GM19452 (cell line): Measurements from ENCODE around the gene PET100.

Experiments used
- ATAC-seq: cut with Tn5 transposase; IDR thresholded peaks from one replicate; pipeline ENCODE4 v1.9.1; 2021; ENCODE audit not compliant: unreplicated experiment

PET100 gene, protein sequence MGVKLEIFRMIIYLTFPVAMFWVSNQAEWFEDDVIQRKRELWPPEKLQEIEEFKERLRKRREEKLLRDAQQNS

DNA sequence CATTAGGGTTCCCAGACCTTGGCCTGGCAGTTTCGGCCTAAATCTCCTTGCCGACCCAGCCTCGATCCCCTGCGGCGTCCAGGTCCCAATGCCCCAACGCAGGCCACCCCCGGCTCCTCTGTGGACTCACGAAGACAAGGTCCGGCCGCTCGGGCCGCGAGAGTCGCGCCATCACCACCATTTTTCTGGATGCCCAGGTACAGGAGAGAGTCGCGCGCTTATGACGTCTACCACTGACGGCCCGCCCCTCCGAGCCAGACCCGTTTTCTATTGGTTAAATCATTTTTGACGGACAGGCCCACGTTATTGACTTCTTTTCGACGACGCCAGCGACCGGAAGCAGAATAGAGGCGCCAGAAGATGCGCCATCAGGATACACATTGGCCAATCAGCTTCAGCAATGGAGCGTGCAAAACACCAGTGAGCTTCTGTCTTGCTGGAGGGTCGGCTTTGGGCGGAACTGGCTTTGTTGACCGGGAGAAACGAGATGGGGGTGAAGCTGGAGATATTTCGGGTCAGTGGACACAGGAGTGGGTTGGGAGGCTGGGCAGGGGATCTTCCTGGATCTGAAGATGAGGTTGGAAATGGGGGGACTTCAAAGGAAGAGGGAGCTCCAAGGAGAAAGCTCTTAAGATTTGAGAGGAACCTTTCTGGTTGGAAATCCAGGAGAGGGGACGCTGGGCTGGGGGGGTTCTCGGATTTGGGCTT, at the start of gene PET100, which contains the start of gene XAB2:
TSS of gene PET100 (plus strand) at position 447 of the 708 bp plus-strand sequence. CDS start at position 488, 41 bp downstream.
TSS of gene XAB2 (minus strand) at position 199 of the 708 bp plus-strand sequence. CDS start at position 181, 18 bp downstream.
- peak; percentile 84 for ATAC-seq

- ATAC-seq = no peak
Measured at GRCh38 chr19:7582446-7582845, 47.1 kb upstream of the PET100 start.

DNA sequence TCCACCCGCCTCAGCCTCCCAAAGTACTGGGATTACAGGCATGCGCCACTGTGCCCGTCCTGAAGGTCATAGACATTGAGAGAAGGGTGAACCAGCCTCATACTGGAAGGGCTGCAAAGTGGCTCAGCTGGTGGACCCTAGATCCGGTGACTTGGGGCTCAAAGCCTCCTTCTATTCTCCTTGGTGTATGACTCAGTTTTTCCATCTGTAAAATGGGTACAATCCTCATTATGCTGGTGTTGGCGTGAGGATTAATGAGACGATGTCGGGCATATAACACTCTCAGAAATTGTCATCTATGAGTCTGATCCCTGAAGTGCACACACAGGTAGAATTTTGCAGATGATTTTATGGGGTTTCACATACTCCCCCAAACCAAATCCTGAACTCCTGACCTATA, 39.8 kb upstream of the PET100 start:
- no peak for ATAC-seq

DNA sequence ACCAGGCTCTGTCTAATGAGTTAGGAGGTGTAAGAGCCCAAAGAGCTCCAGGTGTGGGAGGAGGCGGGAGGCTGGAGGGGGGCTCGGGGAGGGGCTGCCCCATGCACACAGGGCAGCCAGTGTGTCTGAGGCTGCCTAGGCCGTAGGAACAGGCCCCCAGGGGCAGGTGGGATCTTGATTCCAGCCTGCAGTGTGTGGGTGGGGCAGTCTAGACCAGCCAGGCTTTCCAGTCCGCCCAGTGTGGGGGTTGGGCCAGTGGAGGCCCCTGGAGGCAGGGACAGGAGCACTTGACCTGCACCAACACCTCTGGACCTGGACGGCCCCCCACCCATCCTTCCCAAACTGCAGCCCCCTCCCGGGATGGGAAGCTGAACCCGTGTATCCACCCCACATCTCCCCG, 39.3 kb upstream of the PET100 start:
- ATAC-seq = no peak

GRCh38 chr19:7595466-7596133, 34.0 kb upstream of the PET100 start, which contains the start of gene CAMSAP3:
Gene CAMSAP3, plus strand, starts transcription at chr19:7595863. Its CDS starts 140 bp downstream, at chr19:7596003.
- no peak for ATAC-seq

DNA sequence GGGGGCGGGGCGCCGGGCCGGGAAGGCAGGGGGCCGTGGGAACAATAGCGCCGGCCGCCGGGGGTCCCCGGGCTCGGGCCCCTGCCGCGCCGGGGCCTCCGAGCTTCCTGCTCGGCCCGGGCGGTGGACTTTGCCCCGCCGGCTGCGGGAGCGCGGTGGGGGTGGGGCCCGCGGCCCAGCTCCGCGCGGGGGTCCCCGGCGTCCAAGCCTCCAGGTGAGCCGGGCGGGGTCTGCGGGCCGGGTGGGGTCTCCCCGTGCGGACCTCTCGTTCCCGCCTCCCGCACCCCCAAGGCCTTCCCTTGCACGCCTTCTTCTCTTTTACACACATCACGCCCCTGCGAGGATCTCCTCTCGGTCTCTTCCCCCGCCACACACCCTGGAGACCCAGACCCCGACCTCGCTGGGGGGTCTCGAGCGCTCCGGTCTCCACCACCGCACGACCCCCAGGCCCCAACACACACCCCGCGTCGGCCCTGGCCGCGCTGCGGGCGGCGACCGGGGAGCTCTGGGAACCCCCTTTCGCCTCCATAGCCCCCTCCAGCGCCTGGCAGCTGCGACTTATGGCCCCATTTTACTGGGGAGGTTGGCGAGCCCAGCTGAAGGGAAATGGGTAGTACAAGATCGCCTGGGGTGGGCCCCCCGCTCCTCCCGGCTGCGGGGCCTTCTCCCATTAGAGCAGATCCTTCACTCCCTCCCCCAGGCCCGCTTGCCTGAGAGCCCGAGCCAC, 33.2 kb upstream of the PET100 start:
- no peak for ATAC-seq

GRCh38 chr19:7597689-7598088, 31.9 kb upstream of the PET100 start:
- no peak for ATAC-seq

DNA sequence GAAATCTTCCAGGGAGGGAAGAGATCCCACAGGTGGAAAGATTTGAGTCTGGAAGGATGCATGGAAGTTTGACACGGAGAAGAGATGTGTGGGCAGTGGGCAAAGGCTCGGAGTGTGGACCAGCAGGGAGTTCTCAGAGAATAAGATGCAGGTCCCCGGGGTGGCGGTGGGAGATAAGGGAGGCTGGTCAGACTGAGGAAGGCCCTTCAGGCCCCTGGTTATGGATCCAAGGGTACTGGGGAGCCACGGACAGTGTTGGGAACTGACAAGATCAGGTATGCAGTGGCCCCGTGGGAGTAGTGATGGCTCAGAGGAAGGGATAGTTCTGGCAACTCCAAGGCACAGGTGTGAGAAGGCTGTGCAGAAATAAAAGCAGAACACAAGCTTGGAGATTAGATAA, 31.4 kb upstream of the PET100 start:
- no peak for ATAC-seq

- ATAC-seq = no peak
Measured at GRCh38 chr19:7600721-7601120, 28.9 kb upstream of the PET100 start.

DNA sequence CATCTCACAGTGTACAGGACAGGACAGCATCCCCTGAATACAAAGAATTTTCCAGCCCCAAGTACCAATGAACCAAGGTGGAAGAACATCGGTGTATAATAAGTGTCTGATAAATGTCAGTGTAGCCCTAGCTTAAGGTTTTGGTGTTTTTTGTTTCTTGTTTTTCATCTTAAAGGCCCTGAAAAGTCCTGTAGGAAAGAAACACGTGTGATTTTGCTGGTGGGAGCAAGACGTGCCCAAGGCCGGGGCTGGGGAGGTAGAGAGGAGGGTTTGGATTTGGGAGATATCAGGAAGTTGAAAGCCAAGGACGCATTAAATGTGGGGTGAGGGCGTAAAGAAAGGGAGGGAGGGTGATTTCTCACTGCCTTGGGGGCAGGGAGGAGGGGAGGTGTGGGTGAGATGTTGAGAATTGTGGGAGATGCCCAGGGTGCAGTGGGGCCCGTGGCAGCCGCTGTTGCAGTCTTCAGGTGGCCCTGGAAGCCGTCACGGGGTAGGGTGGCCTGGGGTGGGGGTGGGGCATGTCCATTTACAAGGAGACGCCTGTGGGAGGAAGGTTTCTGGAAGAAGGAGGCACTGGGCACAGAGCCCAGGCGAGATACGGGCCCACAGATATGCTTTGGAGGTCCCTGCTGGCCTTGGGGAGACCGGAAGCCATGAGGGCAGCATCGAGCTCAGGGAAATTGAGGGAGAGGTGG, 27.2 kb upstream of the PET100 start:
- no peak for ATAC-seq

- ATAC-seq = no peak
Measured at GRCh38 chr19:7602935-7603497, 26.6 kb upstream of the PET100 start.

DNA sequence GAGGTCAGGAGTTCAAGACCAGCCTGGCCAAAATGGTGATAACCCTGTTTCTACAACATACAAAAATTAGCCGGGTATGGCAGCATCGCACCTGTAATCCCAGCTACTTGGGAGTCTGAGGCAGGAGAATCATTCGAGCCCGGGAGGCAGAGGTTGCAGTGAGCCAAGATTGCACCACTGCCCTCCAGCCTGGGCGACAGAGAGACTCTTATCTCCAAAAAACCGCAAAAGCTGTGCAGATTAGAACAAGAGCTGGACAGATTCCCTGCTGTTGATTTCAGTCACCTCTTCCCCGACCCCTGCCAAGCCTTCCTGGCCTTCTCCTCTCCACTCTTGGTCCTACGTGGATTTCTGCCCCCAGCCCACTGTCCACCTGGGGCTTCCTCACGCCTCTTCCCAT, 25.7 kb upstream of the PET100 start:
- no peak for ATAC-seq

DNA sequence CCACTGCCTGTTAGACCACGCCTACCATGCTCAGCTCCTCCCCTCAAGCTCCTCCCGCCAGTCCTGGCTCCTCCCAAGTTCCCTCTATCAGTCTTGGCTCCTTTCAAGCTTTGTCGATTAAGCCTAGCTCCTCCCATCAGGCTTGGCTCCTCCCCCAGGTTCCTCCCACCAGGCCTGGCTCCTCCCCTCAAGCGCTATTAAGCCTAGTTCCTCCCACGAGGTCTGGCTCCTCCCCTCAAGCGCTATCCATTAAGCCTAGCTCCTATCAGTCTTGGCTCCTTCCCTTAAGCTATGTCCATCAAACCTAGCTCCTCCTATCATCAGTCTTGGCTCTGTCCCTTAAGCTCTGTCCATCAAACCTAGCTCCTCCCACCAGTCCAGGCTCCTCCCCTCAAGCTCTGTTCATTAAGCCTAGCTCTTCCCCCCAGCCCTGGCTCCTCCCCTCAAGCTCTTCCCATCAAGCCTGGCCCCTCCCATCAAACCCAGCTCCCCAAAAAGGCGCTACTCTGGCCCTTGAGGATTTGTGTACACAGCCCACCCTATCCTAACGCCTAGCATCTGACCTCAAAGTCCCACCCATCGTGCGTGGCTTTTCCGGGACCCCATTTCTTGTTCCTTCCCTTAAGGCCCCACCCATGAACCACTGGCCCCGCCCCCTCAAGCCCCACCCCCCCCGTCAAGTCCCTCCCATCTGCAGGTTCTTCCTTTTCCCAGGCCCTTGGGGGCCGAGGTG, 23.9 kb upstream of the PET100 start:
- ATAC-seq = no peak

- no peak for ATAC-seq
Measured at GRCh38 chr19:7606289-7606688, 23.3 kb upstream of the PET100 start.

- ATAC-seq = no peak
Measured at GRCh38 chr19:7607212-7607873, 22.2 kb upstream of the PET100 start.

- ATAC-seq = no peak
Measured at GRCh38 chr19:7607874-7608560, 21.6 kb upstream of the PET100 start.

DNA sequence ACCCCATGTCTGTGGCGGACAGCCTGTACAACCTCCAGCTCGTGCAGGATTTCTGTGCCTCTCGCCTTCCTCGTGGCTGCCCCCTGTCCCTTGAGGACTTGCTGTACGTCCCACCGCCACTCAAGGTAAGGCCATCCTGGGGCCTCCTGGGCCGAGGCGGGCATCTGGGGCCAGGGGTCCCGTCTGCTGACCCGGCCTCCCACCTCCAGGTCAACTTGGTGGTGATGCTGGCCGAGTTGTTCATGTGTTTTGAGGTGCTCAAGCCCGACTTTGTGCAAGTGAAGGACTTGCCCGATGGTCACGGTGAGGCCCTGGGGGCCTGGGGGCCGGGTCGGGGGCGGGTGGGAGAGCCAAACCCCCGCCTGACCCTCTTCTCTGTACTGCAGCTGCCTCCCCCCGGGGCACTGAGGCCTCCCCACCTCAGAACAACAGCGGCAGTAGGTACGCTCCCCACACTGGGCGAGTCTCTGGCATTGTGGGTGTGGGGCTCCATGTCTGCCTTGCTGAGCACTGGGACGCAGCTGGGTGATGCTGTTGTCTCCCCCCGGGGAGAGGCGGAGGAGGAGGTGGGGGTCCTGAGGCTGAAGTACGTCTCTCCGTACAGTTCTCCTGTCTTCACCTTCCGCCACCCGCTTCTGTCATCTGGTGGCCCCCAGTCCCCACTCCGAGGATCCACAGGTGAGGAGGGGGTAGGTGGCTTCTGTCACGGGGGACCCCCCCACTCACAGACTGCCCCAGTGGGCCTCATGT, 18.9 kb upstream of the PET100 start:
- ATAC-seq = no peak
